ENCODE data around the gene COPA.

Gene COPA

GRCh38 chr1:160285506-160285905 is 57.5 kb downstream of the COPA start:
- peak overlapping the region; percentile 100 for H3K4me3 ChIP-seq (ENCODE audit: low read depth, low read length)
- DNase-seq (ENCODE audit: low read depth): no peak
- no peak for TF ChIP-seq CTCF (IDR thresholded peaks at IDR 0.05; ENCODE audit: insufficient read depth, low read depth, low read length, missing control alignments)

GRCh38 chr1:160284782-160285344 is 58.2 kb downstream of the COPA start, which contains the start of gene PEX19:
Gene PEX19 (minus strand): TSS chr1:160285133. CDS start chr1:160285124, 9 bp downstream.
- no peak for TF ChIP-seq CTCF (IDR thresholded peaks at IDR 0.05; ENCODE audit: insufficient read depth, low read depth, low read length, missing control alignments)
- H3K4me3 ChIP-seq (ENCODE audit: low read depth, low read length): peak within 1 kb of the TSS; percentile 100
- DNase-seq (ENCODE audit: low read depth): peak; percentile 95

GRCh38 chr1:160284220-160284781 is 58.7 kb downstream of the COPA start:
- TF ChIP-seq CTCF (IDR thresholded peaks at IDR 0.05; ENCODE audit: insufficient read depth, low read depth, low read length, missing control alignments): no peak
- peak; percentile 27 for DNase-seq (ENCODE audit: low read depth)
- H3K4me3 ChIP-seq (ENCODE audit: low read depth, low read length): peak overlapping the region; percentile 100

- TF ChIP-seq CTCF (IDR thresholded peaks at IDR 0.05; ENCODE audit: insufficient read depth, low read depth, low read length, missing control alignments): no peak
- no peak for DNase-seq (ENCODE audit: low read depth)
Measured at GRCh38 chr1:160282807-160283206, 60.2 kb downstream of the COPA start.

GRCh38 chr1:160277987-160278386 is 65.1 kb downstream of the COPA start:
- TF ChIP-seq CTCF (IDR thresholded peaks at IDR 0.05; ENCODE audit: insufficient read depth, low read depth, low read length, missing control alignments): no peak
- H3K4me3 ChIP-seq (ENCODE audit: low read depth, low read length): no peak overlapping the region
- DNase-seq (ENCODE audit: low read depth): no peak

More at GRCh38 chr1:160282807-160283206, 60.2 kb downstream of the COPA start:
- H3K4me3 ChIP-seq (ENCODE audit: low read depth, low read length): no peak overlapping the region

- DNase-seq (ENCODE audit: low read depth): no peak
Measured at GRCh38 chr1:160277330-160277729, 65.7 kb downstream of the COPA start.

More at GRCh38 chr1:160277330-160277729, 65.7 kb downstream of the COPA start:
- no peak overlapping the region for H3K4me3 ChIP-seq (ENCODE audit: low read depth, low read length)
- TF ChIP-seq CTCF (IDR thresholded peaks at IDR 0.05; ENCODE audit: insufficient read depth, low read depth, low read length, missing control alignments): no peak

Measured in GM12865 (cell line).